HG02970 (cell line): Measurements from ENCODE around the gene OGDHL.

Source experiments
- ATAC-seq: cut with Tn5 transposase; IDR thresholded peaks from one replicate; pipeline ENCODE4 v1.9.1; 2021; ENCODE audit warnings: mild to moderate bottlenecking, moderate library complexity, moderate number of reproducible peaks; ENCODE audit not compliant: unreplicated experiment, low FRiP score

OGDHL gene

DNA sequence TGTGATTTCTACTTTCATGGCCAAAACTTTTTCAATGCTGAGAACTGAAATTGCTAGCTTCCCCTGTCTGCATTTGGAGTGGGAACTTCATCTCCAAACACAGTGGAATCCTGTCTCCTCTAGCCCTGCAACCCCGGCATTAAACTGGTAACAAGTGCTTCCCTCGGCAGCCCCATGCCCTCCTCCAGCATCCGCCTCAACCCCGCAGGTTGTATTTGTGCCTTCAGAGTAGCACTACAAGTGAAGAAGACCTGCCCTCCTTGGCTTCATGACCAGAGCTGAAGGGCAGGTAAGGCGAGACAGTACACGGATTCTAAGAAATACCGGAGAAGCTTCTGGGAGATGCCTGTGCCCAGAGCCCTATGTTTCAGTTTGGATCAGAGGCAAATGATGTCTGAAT, 65.8 kb downstream of the OGDHL start:
- no peak for ATAC-seq

DNA sequence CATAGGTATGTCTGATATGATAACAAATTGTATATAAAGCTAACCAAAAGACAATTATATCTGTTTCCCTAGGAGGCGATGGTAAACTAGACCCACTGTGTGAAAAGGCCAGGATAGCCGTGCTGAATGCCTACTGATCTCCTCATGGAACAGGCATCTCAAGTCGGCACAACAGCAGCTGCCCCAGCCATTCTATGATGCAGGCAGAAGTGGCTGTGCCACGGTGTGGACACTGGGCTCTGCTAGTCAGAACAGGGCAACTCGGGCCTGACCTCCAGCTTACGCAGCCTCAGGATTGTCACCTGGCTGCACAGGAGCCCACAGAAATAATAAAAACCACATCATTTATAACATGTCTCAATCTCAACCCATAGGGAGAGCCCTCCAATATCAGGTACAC, 67.7 kb downstream of the OGDHL start:
- no peak for ATAC-seq

DNA sequence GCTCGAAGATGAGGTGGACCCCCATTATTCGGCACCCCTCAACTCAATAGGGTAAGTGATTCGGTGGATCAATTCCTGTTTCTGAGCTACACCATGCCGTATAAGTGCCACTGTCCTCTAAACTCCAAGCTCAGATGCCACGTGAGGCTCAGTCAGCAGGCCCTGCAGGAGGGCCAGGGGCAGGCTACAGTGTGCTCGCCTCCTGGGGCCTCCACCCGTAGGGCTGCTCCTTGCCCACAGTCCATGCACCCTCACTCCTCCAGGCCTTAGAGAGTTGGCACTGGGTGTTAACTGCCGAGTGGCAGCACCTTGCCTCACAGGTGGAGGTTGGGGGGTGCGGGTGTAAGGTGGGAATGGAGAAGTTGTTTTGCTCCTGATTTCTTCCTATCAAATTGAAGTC, 70.5 kb downstream of the OGDHL start:
- no peak for ATAC-seq

DNA sequence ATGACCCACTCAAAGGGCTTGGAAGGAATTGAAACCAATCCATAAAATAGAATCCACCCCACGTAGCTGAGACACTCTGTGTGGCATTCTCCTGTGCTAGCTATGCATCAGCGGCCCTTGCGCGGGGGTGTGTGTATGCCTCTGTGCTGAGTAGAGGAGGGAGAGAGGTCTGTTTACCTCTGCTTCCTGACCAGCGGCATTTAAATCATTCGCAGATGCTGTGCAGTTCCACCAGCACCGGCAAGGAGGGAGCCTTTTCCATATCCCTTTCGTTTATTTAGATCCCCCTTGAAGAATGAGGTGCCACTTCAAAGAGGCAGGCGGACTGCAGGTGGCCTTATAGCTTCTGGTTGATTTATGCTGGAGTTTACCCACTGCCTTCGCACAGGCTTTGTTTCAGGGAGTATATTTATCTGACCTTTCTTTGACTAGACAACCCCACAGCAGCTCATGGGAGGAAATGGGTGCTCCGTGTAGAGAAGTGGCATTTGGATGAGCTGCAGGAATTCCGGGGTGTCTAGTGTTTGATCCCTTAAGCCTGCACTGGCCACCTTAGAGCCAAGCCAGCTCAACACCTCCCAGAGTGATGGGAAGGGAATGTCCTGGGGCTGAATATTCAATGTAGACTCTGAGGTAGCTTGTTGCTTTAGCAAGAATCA, 71.3 kb downstream of the OGDHL start:
- ATAC-seq = no peak

DNA sequence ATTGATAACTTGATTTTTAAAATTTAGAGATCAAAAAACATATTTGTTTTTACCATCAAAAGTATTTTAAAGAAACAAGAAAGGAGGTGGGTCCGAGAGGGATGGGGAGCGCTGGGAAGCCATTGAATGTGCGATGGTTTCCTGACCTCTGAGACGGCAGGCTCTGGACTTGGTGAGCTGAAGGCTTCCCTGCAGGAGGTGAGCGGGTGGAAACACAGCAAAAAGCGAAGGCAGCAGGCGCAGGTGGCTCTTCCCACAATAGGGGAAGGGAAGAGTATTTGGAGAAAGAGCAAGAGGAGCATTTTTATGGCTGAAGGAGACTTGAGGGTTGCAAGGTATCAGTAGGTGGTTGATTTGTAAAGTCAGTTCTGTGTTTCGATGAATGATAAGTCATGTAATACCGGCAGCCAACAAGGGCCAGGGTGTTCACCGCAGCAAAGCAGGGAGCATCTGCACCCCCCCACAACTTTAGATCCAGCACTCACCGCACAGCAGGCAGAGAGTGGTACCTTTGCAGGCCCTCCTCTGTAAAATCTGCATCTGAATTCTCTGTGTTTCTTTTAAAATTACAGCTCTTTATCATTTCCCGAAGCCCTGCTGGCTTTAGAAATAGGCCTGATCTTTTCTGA, 72.1 kb downstream of the OGDHL start:
- ATAC-seq = no peak

DNA sequence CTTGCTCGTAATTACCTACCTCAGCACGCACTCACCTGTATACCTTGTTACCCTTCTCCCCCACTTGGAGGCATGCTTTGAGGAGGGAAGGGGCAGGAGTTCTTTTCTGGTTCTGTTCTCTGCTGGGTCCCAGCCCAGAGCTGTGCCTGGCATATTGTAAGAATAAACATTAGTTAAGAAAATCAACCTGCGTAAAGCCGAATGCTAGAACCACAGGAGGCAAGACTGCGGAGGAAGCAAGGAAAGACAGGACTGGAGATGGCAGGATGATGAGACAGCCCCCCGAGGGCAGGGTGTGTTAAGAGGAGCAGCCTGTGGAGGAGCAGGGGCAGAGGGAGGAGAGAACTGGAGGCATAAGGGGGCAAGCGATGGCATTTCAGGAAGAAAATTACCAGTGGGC, 73.2 kb downstream of the OGDHL start:
- ATAC-seq = no peak

DNA sequence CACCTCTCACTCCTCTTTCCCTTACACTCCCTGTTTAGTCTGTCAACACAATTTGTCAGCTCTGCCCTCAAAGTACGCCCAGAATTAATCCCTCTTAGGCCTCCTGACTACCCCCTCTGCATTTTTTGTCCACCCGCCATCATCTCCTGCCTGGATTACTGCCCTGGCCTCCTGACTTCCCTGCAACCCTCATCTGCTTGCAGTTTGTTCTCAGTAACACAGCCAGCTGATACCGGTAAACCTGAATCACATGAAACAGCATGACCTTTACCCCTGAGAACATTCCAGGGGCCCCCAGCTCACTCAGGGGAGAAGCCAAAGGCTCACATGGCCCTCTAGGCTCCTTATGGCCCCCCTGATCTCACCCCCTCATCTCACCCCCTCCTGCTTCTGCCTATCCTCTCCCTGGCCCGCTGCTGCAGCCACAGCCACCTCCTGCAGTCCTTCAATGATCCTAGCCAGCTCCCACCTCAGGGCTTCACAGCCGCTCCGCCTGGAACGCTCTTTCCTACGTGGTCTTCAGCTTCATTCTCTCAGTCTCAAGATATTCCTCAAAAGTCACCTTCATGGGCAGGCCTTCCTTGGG, 73.8 kb downstream of the OGDHL start:
- ATAC-seq = no peak

DNA sequence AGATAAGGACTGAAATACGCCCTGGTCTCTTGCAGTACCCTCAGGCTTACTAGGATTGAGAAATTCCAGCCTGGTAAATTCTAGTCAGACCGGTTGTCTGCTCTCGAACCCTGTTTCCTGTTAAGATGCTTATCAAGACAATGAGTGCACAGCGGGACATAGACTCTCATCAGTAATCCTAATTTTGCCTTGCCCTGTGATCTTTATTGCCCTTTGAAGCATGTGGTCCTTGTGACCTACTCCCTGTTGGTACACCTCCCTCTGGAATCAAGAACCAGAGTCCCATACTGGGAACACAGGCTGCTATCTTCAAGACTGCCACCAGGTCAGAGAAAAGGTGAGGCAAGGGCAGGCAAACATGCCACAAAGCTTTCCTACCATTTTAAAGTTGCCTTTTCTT, 75.5 kb downstream of the OGDHL start:
- ATAC-seq = no peak
